GM18858 (cell line): ENCODE measurements around the gene CHRND.
"Not testable (repeated sequence)": the region's sequence is repeated elsewhere in the genome, so short reads cannot be mapped to it uniquely, and the experiment has no call there.

ENCODE experiments used
- ATAC-seq: cut with Tn5 transposase; IDR thresholded peaks from one replicate; pipeline ENCODE4 v1.9.1; 2021; ENCODE audit not compliant: unreplicated experiment

The CHRND gene

DNA sequence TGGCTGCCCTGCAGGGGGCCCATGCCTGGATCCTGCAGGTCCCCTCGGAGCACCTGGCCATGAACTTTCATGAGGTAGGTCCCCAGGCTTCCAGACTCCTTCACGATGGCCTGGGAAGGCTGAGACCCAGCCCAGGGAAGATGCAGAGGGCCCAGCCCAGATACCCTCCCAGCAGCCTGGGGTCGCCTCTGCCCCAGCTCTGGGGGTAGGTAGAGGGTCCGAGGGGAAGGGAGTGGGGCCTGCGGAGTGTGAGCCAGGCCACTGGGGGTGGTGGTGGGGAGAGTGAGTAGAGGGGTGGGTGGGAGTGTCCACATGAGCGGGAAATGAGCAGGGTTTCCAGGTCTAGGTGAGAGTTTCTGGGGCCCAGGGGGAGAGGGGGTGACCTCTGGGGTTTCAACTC lies 1.2 kb upstream of the CHRND start:
- ATAC-seq, result no peak

DNA sequence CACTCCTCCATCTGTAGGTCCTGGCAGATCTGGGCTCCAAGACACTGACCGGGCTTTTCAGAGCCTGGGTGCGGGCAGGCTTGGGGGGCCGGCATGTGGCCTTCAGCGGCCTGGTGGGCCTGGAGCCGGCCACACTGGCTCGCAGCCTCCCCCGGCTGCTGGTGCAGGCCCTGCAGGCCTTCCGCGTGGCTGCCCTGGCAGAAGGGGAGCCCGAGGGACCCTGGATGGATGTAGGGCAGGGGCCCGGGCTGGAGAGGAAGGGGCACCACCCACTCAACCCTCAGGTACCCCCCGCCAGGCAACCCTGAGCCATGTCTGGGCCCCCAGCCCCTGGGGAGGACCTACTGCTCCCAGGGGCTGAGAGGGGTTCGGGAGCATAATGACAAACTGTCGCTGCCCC lies 761 bp upstream of the CHRND start:
- ATAC-seq, result no peak

DNA sequence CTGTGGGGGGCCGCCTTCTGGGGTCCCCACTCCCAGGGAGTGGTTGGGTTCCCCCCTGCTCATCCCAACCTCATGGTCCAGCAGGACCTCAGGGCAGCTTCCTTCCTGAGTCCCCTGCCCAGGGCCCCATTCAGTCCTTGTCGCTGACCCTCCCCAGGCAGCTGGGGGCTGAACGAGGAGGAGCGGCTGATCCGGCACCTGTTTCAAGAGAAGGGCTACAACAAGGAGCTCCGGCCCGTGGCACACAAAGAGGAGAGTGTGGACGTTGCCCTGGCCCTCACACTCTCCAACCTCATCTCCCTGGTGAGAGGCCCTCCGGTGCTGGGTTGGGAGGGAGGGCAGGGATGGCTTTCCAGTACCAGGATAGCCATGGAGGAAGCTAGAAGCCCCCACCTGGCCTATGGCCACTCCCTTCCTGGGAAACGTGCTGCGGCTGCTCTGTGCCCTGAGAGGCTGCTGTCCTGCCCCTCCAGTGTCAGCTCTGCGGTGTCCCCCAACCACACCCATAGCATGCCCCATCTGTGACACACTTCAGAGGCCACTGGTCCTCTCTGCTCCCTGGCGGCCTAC lies 497 bp downstream of the CHRND start:
- no peak for ATAC-seq

GRCh38 chr2:232527905-232528470 lies 2.0 kb downstream of the CHRND start:
- ATAC-seq, result no peak

GRCh38 chr2:232528746-232529460 lies 2.9 kb downstream of the CHRND start:
- ATAC-seq, result no peak

- ATAC-seq, result no peak
Measured at GRCh38 chr2:232529806-232530547, 4.0 kb downstream of the CHRND start.

- ATAC-seq, result no peak
Measured at GRCh38 chr2:232530626-232531260, 4.8 kb downstream of the CHRND start.

DNA sequence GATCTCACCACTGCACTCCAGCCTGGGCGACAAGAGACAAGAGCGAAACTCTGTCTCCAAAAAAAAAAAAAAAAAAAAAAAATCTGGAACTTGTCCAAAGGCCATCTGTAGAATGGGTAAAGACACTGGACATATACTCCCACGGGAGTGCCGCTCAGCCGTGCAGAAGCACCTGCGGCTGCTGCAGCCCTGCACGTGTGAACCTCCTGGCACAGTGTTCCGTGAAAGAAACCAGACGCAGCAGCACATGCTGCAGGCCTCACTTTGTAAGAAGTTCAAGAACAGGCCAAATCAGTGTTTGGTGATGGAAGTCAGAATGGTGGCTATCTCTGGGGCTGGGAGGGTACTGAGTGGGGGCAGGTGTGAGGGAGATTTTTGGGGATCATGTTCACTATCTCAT lies 6.5 kb downstream of the CHRND start:
- ATAC-seq, result no peak

GRCh38 chr2:232532821-232533220 lies 6.9 kb downstream of the CHRND start:
- ATAC-seq, result not testable (repeated sequence)

GRCh38 chr2:232533944-232534710 lies 8.2 kb downstream of the CHRND start:
- no peak for ATAC-seq

DNA sequence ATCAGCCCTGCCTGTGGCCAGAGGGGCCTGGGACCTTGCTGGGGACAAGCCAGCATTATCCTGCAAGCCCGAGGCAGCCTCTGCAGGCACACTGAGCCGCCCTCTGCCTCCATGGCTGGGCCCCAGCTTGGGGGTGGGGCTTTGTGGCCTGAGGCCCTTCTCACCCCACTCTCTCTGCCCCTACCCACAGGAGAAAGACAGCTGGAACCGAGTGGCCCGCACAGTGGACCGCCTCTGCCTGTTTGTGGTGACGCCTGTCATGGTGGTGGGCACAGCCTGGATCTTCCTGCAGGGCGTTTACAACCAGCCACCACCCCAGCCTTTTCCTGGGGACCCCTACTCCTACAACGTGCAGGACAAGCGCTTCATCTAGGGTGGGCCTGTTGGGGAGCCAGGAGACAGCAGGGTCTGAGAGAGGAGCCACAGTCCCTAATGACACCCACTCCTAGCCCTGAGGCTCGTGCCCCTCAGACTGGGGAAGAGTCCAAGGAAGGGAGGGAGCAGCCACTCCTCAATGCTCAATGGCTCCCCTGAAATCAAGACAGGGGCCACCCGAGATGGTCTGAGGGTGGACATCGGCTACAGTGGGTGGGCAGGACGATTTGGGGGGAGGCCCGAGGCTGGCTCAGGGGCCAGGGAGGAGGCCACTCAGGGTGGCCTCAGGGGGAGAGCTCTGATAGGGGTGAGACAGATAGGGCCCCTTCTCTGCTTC lies 9.1 kb downstream of the CHRND start:
- ATAC-seq, result no peak

DNA sequence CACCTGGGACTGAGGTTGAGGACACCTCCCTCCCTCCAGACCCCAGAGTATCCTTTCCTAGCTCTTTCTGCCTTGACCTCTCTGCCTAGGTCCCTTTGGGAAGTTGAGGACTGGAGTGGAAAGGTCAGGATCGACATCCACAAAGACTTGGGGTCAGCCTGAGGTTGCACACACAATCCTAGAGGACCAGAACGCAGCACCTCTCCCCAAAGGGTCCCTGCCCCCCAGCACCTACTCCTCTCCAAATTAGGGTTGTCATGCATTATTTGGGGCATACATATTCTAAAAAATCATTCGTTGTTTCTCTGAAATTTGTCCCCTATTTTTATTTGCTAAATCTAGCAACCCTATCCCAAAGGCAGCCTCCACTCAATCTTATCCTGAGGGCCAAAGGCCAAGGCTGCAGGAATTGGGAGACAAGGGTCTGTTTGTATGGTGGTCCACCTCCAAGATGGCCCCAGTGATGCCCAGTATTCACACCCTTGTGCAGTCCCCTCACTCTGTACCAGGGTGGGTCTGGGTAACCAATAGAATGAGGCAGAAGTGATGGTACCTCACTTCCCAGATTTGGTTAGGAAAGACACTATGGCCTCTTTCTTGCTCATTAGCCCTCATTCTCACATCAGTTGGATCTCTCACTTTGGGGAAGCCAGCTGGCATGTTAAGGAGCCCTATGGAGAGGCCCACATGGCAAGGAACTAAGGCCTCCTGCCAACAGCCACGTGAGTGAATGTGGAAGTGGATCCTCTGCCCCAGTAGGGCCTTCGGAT lies 10.0 kb downstream of the CHRND start:
- ATAC-seq, result no peak

DNA sequence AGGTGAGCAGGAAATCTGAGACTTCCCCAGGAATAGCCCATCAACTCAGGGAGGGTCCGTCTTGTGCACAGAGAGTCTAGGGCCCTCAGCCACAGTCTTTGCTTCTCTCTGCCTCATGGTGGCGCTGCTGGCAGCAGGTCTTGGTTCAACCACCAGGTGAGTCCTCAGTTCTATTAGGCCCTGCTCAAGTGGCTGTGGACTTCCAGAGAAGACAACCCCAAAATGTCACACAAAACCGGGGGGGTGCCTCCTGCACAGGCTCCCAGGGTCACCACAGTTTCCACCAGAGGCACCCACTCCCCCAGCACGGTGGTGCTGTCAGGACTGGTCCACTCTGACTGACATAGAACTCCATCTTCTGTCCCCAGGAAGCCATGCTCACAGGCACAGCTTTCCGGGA lies 11.1 kb downstream of the CHRND start:
- ATAC-seq, result no peak

DNA sequence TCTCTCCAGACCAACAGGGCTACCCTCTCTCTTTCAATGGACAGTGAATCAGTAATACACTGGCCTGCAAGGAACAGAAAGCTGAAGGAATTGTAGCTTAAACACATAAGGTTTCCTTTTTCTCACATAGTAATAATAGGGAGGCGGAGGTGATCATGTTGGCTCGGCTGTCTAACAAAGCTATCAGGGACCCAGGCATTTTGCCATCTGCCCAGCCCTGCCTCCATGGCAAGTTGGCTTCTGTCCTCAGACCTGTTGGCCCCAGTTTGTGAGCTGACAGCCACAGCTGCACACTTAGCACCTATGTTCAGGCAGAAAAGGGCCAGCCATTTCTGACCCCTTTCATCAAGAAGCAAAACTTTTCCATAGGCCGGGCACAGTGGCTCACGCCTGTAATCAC lies 11.5 kb downstream of the CHRND start:
- ATAC-seq, result no peak

DNA sequence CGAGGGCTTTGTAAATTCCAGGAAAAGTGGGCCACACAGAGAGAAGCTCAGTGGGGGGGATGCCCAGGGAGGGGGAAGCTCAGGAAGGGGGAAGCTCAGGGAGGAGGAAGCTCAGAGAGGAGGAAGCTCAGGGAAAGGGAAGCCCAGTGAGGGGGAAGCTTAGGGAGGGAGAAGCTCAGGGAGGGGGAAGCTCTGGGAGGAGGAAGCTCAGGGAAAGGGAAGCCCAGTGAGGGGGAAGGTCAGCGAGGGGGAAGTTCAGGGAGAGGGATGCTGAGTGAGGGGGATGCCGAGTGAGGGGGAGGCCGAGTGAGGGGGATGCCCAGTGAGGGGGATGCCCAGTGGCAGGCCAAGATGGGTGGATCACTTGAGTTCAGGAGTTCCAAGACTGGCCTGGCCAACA lies 12.7 kb downstream of the CHRND start:
- ATAC-seq, result no peak

- no peak for ATAC-seq
Measured at GRCh38 chr2:232539298-232540231, 13.6 kb downstream of the CHRND start, which contains the start of gene CHRNG. TSS of gene CHRNG (plus strand) at chr2:232539692. CDS start at chr2:232539748, 56 bp downstream.

DNA sequence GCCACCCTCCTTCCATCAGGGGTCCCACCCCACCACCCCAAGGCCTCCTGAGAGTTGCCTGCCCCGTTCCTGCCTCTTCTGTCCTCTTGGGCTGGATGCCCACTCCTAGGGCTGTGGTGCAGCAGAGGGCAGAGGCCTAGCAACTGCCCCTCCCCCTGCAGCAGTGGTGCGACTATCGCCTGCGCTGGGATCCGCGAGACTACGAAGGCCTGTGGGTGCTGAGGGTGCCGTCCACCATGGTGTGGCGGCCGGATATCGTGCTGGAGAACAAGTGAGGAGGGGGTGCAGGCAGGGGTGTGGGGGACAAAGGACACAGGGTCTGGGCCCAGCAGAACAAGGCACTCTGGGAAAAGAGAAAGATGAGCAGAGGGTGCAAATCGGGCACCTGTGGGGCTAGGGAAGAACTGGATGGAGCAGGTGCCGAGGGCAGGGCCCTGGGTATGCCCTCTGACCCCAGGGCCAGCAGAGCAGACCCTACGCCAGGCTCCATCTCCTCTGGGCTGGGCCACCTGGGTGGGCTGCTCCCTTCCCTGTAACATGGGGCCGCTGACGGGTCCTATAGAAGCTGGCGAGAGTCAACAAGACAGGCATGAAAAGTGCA lies 14.6 kb downstream of the CHRND start:
- ATAC-seq, result no peak
